ENCODE data around the gene ZIC5. TPM values are rescaled to one million over a fixed set of nuclear protein-coding genes. Genes with fewer than 3 reads are reported as not detected.

Gene ZIC5
- total RNA-seq, 1 donor from 2014 or later = not detected

DNA sequence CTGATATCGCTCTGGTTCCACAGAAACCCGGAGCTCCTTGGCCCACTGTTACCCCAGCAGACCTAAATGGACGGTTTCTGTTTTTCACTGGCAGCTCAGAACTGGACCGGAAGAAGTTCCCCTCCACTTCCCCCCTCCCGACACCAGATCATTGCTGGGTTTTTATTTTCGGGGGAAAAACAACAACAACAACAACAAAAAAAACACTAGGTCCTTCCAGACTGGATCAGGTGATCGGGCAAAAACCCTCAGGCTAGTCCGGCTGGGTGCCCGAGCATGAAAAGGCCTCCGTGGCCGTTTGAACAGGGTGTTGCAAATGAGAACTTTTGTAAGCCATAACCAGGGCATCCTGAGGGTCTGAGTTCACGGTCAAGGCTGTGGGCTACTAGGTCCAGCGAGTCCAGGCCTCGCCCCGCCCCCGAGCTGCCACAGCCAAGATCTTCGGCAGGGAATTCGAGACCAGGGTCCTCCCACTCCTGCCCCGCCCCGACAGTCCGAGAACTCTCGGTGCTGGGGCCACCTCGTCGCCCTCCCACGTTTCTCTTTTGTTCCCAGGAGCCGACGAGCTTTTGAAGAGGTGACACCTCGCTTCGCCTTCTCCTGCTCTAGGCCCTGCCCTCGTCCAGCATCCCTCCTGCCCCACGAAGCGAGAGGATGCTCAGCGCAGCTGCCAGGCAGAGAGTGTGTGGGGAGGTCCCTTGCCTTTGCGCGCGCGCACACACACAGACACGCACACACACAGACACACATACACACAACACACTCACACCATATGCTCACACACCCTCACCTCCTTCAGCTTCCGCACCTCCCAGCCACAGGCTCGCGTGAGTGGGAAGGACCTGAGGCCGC lies 18.8 kb upstream of the ZIC5 start:
- Mint-ChIP-seq H3K36me3 (ENCODE audit: low read depth) (peaks cover 3% of the 10 kb centered on the region), H3K27me3 (peaks cover 79% of the 10 kb centered on the region), H3K4me3 (no peak overlapping the region), H3K9me3 (peaks cover 14% of the 10 kb centered on the region), H3K4me1 (peaks cover 10% of the 10 kb centered on the region), H3K27ac (no peak overlapping the region)
- intact Hi-C loops (cut with micrococcal nuclease) = loop anchor here (10.0 kb wide), 1 partner anchor 244 kb away; no protein-coding TSS in a partner anchor
- TF ChIP-seq, protein P1, sequence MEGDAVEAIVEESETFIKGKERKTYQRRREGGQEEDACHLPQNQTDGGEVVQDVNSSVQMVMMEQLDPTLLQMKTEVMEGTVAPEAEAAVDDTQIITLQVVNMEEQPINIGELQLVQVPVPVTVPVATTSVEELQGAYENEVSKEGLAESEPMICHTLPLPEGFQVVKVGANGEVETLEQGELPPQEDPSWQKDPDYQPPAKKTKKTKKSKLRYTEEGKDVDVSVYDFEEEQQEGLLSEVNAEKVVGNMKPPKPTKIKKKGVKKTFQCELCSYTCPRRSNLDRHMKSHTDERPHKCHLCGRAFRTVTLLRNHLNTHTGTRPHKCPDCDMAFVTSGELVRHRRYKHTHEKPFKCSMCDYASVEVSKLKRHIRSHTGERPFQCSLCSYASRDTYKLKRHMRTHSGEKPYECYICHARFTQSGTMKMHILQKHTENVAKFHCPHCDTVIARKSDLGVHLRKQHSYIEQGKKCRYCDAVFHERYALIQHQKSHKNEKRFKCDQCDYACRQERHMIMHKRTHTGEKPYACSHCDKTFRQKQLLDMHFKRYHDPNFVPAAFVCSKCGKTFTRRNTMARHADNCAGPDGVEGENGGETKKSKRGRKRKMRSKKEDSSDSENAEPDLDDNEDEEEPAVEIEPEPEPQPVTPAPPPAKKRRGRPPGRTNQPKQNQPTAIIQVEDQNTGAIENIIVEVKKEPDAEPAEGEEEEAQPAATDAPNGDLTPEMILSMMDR (IDR thresholded peaks at IDR 0.05) = no peak
- POLR2A ChIA-PET = no interaction called here
- CTCF ChIA-PET = no interaction called here
- DNase-seq = no peak
- ATAC-seq (ENCODE audit: low read depth) = no peak

DNA sequence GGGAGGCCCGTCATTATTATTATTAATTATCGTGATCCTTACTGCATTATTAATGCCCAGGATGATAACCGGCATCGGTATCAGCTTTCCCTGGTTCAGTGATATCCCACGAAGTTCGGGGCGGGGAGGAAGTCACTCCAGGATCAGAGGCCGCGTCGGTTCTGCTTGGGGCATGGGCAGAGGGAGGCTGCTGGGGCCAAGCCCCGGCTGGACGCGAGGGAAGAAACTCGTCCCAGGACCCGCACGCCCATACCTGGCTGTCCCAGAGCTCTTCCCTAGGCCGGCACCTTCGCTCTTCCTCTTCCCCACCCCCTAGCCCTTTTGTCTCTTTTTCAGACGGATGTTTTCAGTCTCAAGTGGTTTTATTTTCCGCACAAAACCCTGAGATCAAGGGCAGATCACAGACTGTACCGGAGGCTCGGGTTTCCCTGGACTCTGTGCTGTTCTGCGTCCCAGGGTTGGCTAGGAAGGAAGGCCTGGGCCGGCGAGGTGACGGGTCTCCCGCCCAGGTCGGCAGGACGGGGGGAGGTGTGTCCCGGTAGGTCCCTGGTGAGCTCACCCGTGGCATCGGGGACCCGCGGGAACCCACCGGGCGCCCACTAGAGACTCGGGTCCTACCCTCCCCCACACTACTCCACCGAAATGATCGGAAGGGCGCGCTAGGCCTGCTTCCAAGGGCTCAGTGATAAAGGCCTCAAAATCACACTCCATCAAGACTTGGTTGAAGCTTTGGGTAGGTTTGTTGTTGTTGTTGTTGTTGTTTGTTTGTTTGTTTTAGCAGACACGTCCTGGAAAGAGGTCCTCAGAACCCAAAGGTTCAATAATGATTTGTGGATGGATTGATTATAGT lies 17.9 kb upstream of the ZIC5 start:
- no peak overlapping the region for H3K27ac Mint-ChIP-seq
- peaks cover 74% of the 10 kb centered on the region for H3K27me3 Mint-ChIP-seq
- TF ChIP-seq, protein P1 (IDR thresholded peaks at IDR 0.05) = no peak
- ATAC-seq (ENCODE audit: low read depth) (no peak), DNase-seq (no peak)
- H3K9me3 Mint-ChIP-seq = peaks cover 7% of the 10 kb centered on the region
- no peak overlapping the region for H3K4me3 Mint-ChIP-seq
- H3K36me3 Mint-ChIP-seq (ENCODE audit: low read depth) = peaks cover 3% of the 10 kb centered on the region
- ChIA-PET CTCF (no interaction called here), POLR2A (interaction anchor here (0.5 kb wide), 1 partner anchor 236 kb away, joined by 4 read pairs; no protein-coding TSS in a partner anchor)
- intact Hi-C loops (cut with micrococcal nuclease) = loop anchor here (10.0 kb wide), 1 partner anchor 245 kb away; no protein-coding TSS in a partner anchor
- H3K4me1 Mint-ChIP-seq = peaks cover 11% of the 10 kb centered on the region

DNA sequence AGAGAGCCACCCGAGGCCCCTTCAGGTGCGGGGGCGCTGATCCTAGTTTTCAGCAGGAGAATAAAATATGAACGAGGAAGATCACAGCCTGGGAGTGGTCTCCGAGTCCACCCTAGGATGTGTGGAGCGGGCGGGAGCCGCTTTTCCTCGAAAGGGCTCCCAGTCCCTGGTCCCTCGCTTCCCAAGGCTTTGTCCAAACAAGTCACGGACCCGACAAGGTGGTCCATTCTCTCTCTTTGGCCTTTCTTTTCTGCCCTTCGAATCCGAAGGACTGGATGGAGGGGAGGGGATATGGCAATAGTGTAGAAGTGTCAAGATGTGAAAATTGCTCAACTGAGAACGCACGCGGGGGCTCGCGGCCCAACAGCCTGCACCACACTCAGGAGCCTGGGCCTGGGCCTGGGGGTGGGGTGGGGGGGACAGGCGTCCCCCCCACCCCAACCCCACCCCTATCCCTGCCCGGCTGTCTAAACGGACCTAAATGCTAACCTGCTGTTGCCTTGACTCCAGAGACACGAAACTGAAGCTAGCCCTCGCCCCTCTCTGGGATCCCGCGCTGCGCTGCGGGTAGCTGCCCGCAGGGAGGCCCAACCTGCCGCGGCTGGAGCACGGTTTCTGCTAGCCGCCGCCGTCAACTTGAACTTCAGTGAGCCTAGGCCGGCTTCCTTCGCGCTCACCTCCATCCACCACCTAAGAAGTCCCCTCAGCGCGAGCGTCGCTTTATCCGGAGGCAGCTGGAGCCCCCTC lies 17.1 kb upstream of the ZIC5 start:
- intact Hi-C loops (cut with micrococcal nuclease) = no loop called here
- no peak overlapping the region for H3K4me3 Mint-ChIP-seq
- CTCF ChIA-PET = no interaction called here
- POLR2A ChIA-PET = interaction anchor here (0.5 kb wide), 1 partner anchor 11 kb away, joined by 5 read pairs; no protein-coding TSS in a partner anchor
- no peak overlapping the region for H3K27ac Mint-ChIP-seq
- TF ChIP-seq, protein P1 (IDR thresholded peaks at IDR 0.05) = no peak
- no peak for ATAC-seq (ENCODE audit: low read depth)
- H3K4me1 Mint-ChIP-seq = peaks cover 11% of the 10 kb centered on the region
- DNase-seq = no peak
- H3K9me3 Mint-ChIP-seq = peaks cover 7% of the 10 kb centered on the region
- peaks cover 78% of the 10 kb centered on the region for H3K27me3 Mint-ChIP-seq
- H3K36me3 Mint-ChIP-seq (ENCODE audit: low read depth) = peaks cover 5% of the 10 kb centered on the region

DNA sequence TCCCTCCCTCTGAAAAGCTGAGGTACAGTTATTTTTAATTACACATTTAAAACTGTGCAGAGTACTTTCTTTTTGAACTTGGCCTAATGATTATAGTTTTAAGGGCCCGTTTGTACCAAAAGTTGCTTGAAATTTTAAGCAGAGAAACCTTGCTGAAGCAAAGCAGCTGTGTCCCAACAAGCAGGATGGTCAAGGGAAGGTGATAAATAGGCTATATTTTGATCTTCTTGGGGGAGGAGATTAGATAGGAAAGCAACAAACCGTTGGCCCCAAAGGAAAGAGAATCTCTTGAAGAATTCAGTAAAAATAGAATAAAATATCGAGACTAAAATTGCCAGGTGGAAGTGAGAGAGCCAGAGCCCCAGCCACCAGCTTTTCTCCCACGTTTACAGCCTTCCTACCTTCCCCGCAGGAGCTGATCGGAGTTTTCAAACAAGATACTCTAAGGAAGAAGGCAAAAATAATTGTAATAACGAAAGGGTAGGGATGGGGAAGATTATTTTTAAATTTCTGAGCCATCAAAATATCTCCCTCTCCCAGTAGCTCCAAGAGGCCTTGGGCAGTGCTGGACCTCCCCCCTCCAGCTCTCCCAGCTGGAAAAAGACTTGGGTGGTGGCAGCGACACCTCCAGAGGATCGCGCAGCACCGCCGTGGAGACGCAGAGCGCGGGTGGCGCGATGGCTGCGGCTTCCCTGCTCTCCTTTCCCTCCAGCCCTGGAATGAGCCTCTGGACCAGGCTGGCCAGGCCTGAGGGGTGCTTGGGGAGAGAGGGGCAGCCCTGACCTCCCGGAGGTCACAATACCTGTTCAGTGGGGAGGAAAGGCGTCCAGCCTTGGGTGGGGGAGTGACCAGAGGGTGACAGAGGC lies 15.8 kb upstream of the ZIC5 start:
- CTCF ChIA-PET = no interaction called here
- POLR2A ChIA-PET = no interaction called here
- Mint-ChIP-seq H3K9me3 (peaks cover 5% of the 10 kb centered on the region), H3K27ac (no peak overlapping the region), H3K4me1 (peaks cover 11% of the 10 kb centered on the region), H3K4me3 (no peak overlapping the region), H3K27me3 (peaks cover 76% of the 10 kb centered on the region), H3K36me3 (ENCODE audit: low read depth) (peaks cover 5% of the 10 kb centered on the region)
- TF ChIP-seq, protein P1 (IDR thresholded peaks at IDR 0.05) = no peak
- intact Hi-C loops (cut with micrococcal nuclease) = loop anchor here (2.0 kb wide), 1 partner anchor 15 kb away; no protein-coding TSS in a partner anchor
- ATAC-seq (ENCODE audit: low read depth) (no peak), DNase-seq (no peak)

Measured in activated B cell treated with CpG ODN at 0.5 μM for 24 hours (primary cell).